ENCODE results near the gene MEGF11.
"Not testable (repeated sequence)": the region's sequence is repeated elsewhere in the genome, so short reads cannot be mapped to it uniquely, and the experiment has no call there.

The MEGF11 gene

DNA sequence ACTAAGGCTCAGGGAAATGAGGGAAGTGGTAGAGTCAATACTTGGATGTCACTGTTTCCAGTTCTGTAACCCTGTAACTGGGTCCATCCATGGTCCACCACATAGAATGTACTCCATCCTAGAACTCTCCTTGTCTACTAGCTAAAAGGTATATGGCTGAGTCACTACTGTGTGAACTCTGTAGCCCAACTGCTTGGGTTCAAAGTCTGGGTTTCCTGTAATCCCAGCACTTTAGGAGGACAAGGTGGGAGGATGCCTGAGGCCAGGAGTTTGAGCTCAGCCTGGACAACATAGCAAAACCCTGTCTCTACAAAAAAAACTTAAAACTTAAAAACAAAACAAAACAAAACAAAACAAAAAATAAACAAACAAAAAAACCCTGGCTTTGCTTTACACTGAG lies 34.5 kb upstream of the MEGF11 start:
- Mint-ChIP-seq H3K27ac (no peak overlapping the region), H3K36me3 (ENCODE audit: low read depth) (peaks cover 2% of the 10 kb centered on the region), H3K4me3 (no peak overlapping the region), H3K9me3 (no peaks in the 10 kb centered on the region), H3K27me3 (ENCODE audit: low read depth) (no peaks in the 10 kb centered on the region), H3K4me1 (ENCODE audit: low read depth) (peaks cover 27% of the 10 kb centered on the region)
- no peak for DNase-seq (ENCODE audit: low spot score)

DNA sequence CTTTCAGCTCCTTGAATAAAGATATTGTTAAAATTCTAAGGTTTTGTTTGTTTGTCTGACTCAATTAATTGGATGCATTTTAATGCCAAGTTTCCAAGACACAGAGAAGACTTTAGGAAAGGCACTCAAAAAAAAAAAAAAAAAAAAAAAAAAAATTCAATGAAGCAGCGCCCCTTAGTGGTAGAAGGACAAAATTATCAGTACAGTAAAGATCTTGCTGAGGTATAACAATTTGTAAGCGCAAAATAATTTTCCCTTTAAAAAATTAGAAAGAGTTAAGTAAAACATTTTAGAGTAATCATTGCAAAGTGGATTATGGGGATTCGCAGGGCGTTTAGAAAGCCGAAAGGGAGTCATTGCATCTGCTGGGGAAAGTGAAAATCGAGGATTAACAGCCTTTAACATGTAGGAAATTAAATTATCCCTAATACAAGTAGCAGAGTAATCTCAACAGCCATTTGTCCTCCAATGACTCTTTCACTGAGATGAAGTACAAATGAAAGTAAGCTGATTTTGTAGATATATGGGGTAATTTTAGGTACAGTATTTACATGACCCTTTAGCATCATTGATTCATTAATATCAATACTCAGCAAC lies 34.0 kb upstream of the MEGF11 start:
- DNase-seq (ENCODE audit: low spot score) = no peak
- no peak overlapping the region for H3K27ac Mint-ChIP-seq
- H3K9me3 Mint-ChIP-seq = no peaks in the 10 kb centered on the region
- no peaks in the 10 kb centered on the region for H3K27me3 Mint-ChIP-seq (ENCODE audit: low read depth)
- no peak overlapping the region for H3K4me3 Mint-ChIP-seq
- H3K36me3 Mint-ChIP-seq (ENCODE audit: low read depth) = peaks cover 2% of the 10 kb centered on the region
- peaks cover 25% of the 10 kb centered on the region for H3K4me1 Mint-ChIP-seq (ENCODE audit: low read depth)

DNA sequence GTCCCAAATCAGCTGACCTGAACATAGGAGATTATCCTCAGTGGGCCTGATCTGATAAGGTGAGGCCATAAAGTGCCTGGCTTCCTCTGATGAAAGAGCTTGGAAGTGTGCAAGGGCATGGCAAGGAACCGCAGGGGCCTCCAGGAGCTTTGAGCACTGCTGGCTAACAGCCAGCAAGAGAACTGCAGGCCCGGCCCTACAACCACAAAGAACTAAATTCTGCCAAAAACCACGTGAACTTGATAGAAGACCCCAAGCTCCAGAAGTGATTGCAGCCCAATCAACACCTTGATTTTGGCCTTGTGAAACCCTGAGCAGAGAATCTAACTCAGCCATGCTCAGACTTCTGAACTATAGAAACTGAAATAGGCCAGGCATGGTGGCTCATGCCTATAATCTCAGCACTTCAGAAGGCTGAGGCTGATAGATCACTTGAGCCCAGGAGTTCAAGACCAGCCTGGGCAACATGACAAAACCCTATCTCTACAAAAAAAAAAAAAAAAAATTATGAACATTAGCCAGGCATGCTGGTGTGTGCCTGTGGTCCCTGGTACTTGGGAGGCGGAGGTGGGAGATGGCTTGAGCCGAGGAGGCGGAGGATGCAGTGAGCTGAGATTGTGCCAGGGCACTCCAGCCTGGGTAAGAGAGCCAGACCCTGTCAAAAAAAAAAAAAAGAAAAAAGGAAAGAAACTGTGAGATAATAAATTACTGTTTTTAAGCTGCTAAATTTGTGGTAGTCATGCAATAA lies 32.2 kb upstream of the MEGF11 start:
- H3K9me3 Mint-ChIP-seq = no peaks in the 10 kb centered on the region
- DNase-seq (ENCODE audit: low spot score) = no peak
- H3K27me3 Mint-ChIP-seq (ENCODE audit: low read depth) = peaks cover 3% of the 10 kb centered on the region
- peaks cover 11% of the 10 kb centered on the region for H3K4me1 Mint-ChIP-seq (ENCODE audit: low read depth)
- H3K4me3 Mint-ChIP-seq = no peak overlapping the region
- H3K36me3 Mint-ChIP-seq (ENCODE audit: low read depth) = peaks cover 2% of the 10 kb centered on the region
- no peak overlapping the region for H3K27ac Mint-ChIP-seq

DNA sequence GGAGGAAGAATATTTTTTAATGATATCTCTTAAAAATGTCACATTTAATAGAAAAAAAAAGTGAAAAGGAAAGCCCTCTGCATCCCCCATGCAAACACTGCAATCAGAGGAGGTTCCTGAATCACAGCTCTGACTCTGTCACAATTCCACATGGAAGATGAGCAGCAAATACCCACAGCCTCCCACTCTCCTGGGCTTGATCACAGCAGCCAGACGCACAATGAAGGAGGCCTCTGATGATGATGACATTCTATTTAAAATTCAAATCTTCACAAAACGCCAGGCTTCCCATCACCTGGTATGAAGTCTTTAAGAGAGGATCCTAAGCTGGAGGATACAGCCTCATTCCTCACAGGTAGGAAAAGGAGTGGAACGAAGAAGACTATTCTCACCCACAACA lies 30.7 kb upstream of the MEGF11 start:
- Mint-ChIP-seq H3K4me1 (ENCODE audit: low read depth) (peaks cover 5% of the 10 kb centered on the region), H3K9me3 (no peaks in the 10 kb centered on the region), H3K27ac (no peak overlapping the region), H3K36me3 (ENCODE audit: low read depth) (no peaks in the 10 kb centered on the region), H3K4me3 (no peak overlapping the region), H3K27me3 (ENCODE audit: low read depth) (peaks cover 7% of the 10 kb centered on the region)
- no peak for DNase-seq (ENCODE audit: low spot score)

DNA sequence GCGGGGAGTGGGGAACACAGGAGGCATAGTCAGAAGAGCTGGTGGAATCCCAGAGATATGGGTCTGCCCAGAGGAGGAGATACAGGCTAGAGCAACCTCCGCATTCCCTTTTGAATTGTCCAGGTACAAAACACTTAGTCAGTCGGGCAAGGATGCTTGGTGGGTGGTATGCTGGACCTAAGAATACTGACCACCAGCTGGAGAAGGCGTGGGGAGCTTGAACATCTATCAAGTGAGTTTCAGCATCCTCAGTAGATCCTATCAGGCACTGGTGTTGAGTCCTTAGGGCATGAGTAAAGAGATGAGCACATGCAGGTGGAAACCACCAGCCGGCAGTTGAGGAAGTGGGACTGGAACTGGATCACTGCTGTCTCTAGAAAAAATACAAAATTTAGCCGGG lies 25.1 kb upstream of the MEGF11 start:
- no peak for DNase-seq (ENCODE audit: low spot score)
- no peak overlapping the region for H3K4me3 Mint-ChIP-seq
- H3K36me3 Mint-ChIP-seq (ENCODE audit: low read depth) = no peaks in the 10 kb centered on the region
- no peak overlapping the region for H3K27ac Mint-ChIP-seq
- peaks cover 16% of the 10 kb centered on the region for H3K27me3 Mint-ChIP-seq (ENCODE audit: low read depth)
- no peaks in the 10 kb centered on the region for H3K9me3 Mint-ChIP-seq
- no peaks in the 10 kb centered on the region for H3K4me1 Mint-ChIP-seq (ENCODE audit: low read depth)

DNA sequence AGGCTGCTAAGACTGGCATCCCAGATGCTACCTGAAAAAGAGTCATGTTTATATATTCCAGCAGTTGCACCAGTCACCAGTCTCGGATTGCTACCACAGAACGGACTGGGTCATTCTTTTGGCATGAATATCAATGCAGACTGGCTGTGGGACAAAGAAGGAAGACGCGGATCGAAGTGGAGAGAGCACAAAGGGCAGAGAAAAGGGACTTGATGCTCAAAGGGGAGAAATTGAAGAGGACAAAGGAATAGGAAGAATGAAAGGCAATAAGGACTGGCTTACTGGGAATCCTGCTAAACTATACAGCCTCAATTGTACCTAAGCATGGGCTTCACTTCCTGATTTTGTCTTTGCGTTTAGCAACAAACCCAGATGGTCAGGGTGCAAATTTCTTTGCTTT lies 24.5 kb upstream of the MEGF11 start:
- DNase-seq (ENCODE audit: low spot score) = no peak
- Mint-ChIP-seq H3K4me3 (no peak overlapping the region), H3K36me3 (ENCODE audit: low read depth) (no peaks in the 10 kb centered on the region), H3K27me3 (ENCODE audit: low read depth) (peaks cover 16% of the 10 kb centered on the region), H3K4me1 (ENCODE audit: low read depth) (no peaks in the 10 kb centered on the region), H3K27ac (no peak overlapping the region), H3K9me3 (no peaks in the 10 kb centered on the region)

DNA sequence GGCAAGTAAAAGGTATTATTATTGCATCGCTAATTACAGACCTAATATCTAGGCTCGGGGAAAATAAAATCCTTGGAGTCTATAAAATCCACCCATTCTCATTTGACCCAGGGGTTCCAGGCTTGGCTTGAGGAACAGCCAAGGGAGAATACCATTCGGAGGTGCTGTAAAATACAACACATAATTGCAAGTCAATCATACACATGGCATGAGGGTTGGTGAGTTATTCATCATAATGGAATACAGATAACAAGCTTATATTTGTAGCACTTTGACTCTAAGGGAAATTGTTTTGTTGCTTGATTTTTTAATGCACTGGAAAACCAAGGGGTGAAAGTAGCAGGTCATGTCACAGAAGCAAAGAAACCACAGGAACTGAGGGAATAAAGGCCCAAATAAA lies 23.0 kb upstream of the MEGF11 start:
- Mint-ChIP-seq H3K4me3 (no peak overlapping the region), H3K9me3 (no peaks in the 10 kb centered on the region), H3K4me1 (ENCODE audit: low read depth) (no peaks in the 10 kb centered on the region), H3K36me3 (ENCODE audit: low read depth) (no peaks in the 10 kb centered on the region), H3K27ac (no peak overlapping the region), H3K27me3 (ENCODE audit: low read depth) (peaks cover 15% of the 10 kb centered on the region)
- DNase-seq (ENCODE audit: low spot score) = no peak

DNA sequence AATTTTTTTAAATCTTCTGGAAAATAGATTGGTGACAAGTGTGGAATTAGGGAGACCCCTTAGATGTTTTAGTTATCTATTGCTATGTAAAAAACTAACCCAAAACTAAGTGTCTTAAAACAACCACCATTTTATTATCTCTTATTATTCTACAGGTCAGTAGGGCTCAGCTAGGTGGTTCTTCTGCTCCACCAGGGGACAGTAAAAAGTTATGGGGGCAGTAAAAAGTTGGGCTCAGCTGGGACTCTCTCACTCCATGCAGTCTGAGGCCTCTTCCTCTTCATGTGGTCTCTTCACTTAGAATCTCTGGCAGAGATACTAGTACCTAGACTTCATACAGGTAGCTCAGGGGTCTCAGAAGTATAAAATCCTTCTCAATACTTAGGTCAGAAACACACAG lies 21.8 kb upstream of the MEGF11 start:
- H3K27me3 Mint-ChIP-seq (ENCODE audit: low read depth) = peaks cover 17% of the 10 kb centered on the region
- H3K9me3 Mint-ChIP-seq = no peaks in the 10 kb centered on the region
- no peaks in the 10 kb centered on the region for H3K4me1 Mint-ChIP-seq (ENCODE audit: low read depth)
- no peak overlapping the region for H3K27ac Mint-ChIP-seq
- no peak for DNase-seq (ENCODE audit: low spot score)
- no peaks in the 10 kb centered on the region for H3K36me3 Mint-ChIP-seq (ENCODE audit: low read depth)
- H3K4me3 Mint-ChIP-seq = no peak overlapping the region

DNA sequence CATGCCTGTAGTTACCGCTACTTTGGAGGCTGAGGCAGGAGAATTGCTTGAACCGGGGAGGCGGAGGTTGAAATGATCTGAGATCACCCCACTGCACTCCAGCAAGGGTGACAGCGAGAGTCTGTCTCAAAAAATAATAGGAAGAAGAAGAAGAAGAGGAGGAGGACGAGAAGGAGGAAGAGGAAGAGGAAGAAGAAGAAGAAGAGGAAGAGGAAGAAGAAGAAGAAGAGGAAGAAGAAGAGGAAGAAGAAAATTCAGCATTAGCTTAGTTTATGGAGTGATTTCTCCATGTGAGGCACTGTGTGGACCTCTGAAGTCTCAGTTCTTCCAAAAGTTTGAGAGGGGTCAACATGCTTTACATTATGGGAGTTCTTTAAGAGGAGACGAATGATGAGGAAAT lies 17.4 kb upstream of the MEGF11 start:
- H3K27me3 Mint-ChIP-seq (ENCODE audit: low read depth) = peaks cover 28% of the 10 kb centered on the region
- no peak overlapping the region for H3K4me3 Mint-ChIP-seq
- H3K4me1 Mint-ChIP-seq (ENCODE audit: low read depth) = no peaks in the 10 kb centered on the region
- DNase-seq (ENCODE audit: low spot score) = no peak
- H3K27ac Mint-ChIP-seq = no peak overlapping the region
- H3K36me3 Mint-ChIP-seq (ENCODE audit: low read depth) = no peaks in the 10 kb centered on the region
- no peaks in the 10 kb centered on the region for H3K9me3 Mint-ChIP-seq

DNA sequence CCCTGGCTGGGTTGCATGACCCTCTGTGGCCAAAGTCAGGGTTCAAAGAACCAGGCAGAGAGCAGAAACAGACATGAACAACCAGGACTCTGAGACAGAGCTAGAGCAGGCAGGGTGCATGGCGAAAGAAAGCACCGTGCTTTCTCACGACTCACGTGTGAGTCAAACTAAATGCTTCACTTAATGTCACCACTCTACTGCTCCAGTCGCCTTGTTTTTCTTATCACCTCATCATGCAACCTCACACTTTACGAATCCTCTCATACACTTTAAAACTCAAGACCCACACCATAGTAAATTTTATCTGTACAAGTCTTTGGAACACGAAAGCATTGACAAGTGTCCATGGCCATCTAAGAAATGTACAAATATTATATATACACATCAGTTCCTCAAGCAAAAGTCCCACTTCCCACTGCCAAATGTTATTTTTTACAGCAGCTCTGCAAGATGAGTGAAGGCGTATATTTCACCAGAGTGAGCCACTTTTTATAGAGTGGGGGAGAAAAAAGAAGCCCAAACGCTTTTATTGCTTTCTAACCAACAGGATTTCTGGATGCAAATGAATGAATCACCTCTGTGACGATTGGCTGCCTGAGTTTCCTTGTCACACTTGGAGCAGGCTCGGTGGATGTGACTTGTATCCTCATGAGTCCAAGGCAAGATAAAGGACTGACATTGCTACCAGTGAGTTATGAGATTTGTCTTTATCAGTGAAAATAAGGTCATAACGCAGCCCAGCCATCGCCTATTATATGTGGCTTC lies 16.0 kb upstream of the MEGF11 start:
- peaks cover 22% of the 10 kb centered on the region for H3K27me3 Mint-ChIP-seq (ENCODE audit: low read depth)
- H3K4me1 Mint-ChIP-seq (ENCODE audit: low read depth) = no peaks in the 10 kb centered on the region
- DNase-seq (ENCODE audit: low spot score) = no peak
- H3K36me3 Mint-ChIP-seq (ENCODE audit: low read depth) = no peaks in the 10 kb centered on the region
- H3K9me3 Mint-ChIP-seq = no peaks in the 10 kb centered on the region
- no peak overlapping the region for H3K27ac Mint-ChIP-seq
- no peak overlapping the region for H3K4me3 Mint-ChIP-seq

DNA sequence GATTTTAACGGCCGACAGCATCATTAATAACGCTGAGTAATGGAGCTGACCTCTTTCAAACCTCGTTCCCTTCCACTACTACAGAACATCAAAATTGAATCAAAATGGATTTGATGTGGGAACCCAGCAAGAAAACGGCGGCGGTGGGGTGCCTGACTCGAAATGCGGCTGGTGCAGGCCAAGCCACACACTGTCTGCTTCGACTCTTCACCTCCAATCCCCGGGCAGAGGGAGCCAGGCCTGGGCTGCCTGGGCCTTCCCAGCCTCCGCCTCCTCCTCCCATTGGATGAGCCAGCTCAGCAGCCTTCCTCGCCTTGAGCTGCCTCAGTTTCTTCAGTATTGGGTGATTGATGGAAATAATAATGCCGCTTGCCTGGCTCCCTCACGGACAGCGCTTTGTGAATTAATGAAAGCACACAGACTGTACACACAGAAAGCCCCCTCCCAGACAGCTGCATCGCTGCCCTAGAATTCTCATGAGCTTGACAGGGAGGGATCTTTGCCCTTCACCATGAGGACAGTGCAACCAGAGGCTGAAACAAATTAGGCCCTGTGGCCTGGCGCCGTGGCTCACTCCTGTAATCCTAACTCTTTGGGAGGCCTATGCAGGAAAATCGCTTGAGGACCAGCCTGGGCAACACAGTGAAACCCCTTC lies 11.4 kb upstream of the MEGF11 start:
- H3K36me3 Mint-ChIP-seq (ENCODE audit: low read depth) = no peaks in the 10 kb centered on the region
- H3K27me3 Mint-ChIP-seq (ENCODE audit: low read depth) = peaks cover 29% of the 10 kb centered on the region
- H3K4me1 Mint-ChIP-seq (ENCODE audit: low read depth) = no peaks in the 10 kb centered on the region
- no peak overlapping the region for H3K4me3 Mint-ChIP-seq
- peaks cover 5% of the 10 kb centered on the region for H3K9me3 Mint-ChIP-seq
- H3K27ac Mint-ChIP-seq = no peak overlapping the region
- no peak for DNase-seq (ENCODE audit: low spot score)

DNA sequence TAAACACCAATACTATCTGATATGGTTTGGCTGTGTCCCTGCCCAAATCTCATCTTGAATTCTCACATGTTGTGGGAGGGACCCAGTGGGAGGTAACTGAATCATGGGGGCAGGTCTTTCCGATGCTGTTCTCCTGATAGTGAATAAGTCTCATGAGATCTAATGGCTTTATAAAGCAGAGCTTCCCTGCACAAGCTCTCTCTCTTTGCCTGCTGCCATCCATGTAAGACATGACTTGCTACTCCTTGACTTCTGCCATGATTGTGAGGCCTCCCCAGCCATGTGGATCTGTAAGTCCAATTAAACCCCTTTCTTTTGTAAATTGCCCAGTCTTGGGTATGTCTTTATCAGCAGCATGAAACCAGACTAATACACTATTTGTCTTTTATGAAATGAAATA lies 9.3 kb upstream of the MEGF11 start:
- H3K27ac Mint-ChIP-seq; H3K4me1 Mint-ChIP-seq (ENCODE audit: low read depth); H3K36me3 Mint-ChIP-seq (ENCODE audit: low read depth); H3K4me3 Mint-ChIP-seq; DNase-seq (ENCODE audit: low spot score); H3K9me3 Mint-ChIP-seq: not testable (repeated sequence)
- peaks cover 29% of the 10 kb centered on the region for H3K27me3 Mint-ChIP-seq (ENCODE audit: low read depth)

DNA sequence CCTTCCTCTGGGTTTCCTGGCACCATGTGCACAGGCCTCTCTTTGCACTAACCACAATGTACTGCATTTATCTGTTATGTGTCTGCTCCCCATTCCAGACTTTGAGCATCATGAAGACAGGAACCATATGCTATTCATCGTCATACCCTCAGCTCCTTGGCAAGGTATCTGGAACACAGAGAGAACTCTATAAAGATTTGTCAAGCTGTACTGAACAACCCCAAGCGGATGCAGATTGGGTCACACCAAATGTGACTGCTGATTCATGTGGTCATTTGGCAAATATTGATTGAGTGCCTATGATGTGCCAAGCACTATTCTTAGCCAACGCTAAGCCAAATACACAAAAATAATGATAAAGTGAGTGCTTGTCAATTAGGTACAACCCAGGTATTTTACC lies 7.5 kb upstream of the MEGF11 start:
- DNase-seq (ENCODE audit: low spot score) = no peak
- H3K9me3 Mint-ChIP-seq = peaks cover 5% of the 10 kb centered on the region
- no peak overlapping the region for H3K4me3 Mint-ChIP-seq
- no peaks in the 10 kb centered on the region for H3K36me3 Mint-ChIP-seq (ENCODE audit: low read depth)
- H3K27ac Mint-ChIP-seq = no peak overlapping the region
- no peaks in the 10 kb centered on the region for H3K4me1 Mint-ChIP-seq (ENCODE audit: low read depth)
- H3K27me3 Mint-ChIP-seq (ENCODE audit: low read depth) = peaks cover 38% of the 10 kb centered on the region

DNA sequence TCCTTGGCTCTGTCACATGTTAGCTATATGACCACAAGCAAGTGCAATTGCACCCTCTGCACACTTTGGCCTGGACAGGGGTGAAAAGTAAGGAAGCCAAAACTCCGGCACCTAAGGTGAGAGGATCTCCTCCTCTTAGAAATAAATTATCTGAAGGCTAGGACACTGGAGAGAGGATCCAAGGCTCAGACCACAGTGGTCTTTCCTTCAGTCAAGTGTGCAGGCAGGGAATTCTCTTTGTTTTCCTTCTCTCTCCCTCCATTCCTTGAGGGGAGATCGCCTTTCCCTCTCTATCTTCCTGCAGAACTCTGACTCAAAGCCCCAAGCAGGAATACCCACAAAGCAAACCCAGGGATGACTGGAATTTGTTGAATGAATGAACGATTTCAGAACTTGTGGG lies 3.1 kb upstream of the MEGF11 start:
- Mint-ChIP-seq H3K36me3 (ENCODE audit: low read depth) (no peaks in the 10 kb centered on the region), H3K9me3 (no peaks in the 10 kb centered on the region), H3K4me1 (ENCODE audit: low read depth) (peaks cover 7% of the 10 kb centered on the region), H3K27me3 (ENCODE audit: low read depth) (peaks cover 61% of the 10 kb centered on the region), H3K27ac (no peak overlapping the region), H3K4me3 (no peak overlapping the region)
- no peak for DNase-seq (ENCODE audit: low spot score)

All from T-helper 2 cell treated with Interferon-gamma antibody and Interleukin-4, amounts not matched to agents 5 μg/mL and 100 μg/mL, for 36 hours (primary cell).